Activated CD4-positive, alpha-beta T cell treated with anti-CD3 and anti-CD28 coated beads, Interleukin-2, amount 50 U/mL, for 1 hour (primary cell): ENCODE results near the gene IL4I1.

Experiments used
- DNase-seq: peaks from one replicate; pipeline ENCODE4 v3.0.0-alpha.2; 2020

IL4I1 gene

DNA sequence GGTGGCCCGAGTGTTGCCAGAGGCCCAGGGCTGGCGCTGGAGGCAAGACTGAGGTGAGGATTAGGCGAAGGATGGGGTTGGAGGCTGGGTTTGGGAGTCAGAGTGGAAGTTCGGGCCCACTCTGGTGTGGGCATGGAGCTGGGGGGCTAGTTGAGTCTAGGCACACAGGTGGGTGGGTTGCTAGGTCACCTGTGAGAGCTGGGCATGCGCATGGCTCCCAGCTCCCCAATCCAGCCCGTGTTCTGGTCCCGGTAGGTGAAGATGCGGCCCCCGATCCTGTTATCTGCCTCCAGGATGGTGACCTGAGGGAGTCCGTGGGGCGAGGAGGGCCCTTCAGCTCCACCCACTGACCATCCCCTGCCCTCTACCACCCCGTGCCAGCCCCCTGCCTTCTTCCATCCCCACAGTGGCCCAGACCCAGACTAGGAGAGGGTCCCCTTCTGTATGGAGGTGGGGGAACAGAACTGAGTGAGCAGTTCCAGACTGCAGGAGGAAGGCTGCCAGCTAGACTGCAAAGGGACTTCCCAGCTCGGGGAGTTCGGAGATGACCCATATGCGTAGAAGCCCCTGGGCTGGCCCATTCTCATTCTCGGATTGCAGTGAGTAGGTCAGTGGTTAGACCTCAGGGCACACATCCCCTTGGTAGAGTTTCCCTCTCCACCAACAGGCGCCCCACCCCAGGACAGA is 1.7 kb downstream of the IL4I1 start:
- no peak for DNase-seq

DNA sequence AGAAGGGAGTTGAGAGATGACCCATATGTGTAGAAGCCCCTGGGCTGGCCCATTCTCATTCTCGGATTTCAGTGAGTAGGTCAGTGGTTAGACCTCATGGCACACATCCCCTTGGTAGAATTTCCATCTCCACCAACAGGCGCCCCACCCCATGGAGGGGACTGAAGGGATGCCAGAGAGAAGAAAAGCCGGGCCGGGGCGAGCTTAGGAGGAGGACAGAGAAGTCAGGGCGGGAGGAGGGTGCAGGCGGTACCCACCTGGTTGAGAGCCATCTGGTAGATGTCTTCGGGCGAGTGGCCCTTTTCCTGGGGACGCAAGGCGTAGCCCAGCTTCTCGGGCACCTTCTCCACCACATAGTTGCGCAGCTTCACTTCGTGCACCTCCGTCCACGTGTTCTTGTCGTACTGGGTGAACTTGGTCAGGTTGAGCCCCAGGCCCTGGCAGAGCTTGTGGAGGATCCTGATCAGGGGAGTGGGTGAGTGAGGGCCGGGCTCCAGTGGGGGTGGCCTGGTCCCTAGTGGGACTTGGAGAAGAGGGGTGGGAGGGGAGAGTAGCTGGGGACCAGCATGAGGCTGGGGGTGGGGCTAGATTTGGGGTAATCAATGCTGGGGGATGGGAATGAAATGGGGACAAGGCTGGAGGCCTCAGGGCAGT is 2.5 kb downstream of the IL4I1 start:
- DNase-seq, result no peak

- no peak for DNase-seq
These were observed 4.0 kb downstream of the IL4I1 start for GRCh38 chr19:49892716-49893115.

DNA sequence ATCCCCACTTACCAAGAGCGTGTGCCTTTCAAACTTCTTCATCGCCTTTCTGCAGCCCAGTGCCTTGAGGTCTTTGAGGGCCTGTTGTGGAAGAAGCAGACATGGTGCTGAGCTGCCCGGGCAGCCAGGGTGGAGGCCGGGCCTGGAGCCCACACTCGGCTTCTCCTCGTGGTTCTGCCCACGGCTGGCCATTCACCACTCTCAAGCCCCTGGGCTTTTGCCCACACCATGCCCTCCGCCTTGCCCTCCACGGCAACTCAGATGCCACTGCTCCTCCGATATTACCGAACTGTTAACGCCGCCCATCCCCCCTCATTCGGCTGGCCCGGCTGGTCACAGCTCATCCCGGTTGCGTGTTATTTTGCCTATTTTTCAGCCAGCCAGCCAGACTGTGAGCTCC is 5.3 kb downstream of the IL4I1 start:
- DNase-seq, result no peak

GRCh38 chr19:49890349-49891311 is 6.1 kb downstream of the IL4I1 start:
- peak; percentile 68 for DNase-seq

DNA sequence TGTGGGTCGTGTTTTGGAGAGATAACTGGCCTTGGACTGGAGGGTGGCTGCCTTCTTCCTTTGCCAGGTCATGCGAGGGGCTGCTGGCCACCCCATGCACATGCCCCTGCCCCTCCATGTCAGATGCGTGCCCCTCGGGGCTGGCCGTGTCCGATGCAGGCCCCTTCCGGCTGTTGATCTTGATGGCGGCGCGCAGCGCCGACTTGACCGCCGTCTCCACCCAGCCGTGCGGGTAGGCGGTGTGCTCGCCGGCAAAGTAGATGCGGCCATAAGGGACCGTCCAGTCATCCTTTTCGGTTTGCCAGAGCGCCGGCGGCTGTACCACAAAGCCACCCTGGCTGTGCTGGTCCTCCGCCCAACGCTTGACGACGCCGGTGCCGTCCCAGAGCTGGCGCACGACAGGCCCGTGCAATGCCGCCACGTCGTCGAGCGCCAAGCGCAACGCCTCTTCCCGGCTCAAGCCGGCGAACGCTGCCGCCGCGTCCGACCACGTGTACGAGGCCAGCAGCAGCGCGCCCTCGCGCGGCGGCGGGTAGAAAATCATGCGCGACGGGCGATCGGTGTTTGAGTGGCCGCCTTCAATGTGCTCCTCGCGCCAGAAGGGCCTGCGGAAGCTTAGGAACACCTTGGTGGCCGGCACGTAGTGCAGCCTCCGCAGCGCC is 6.9 kb downstream of the IL4I1 start:
- DNase-seq, result peak; percentile 72

DNA sequence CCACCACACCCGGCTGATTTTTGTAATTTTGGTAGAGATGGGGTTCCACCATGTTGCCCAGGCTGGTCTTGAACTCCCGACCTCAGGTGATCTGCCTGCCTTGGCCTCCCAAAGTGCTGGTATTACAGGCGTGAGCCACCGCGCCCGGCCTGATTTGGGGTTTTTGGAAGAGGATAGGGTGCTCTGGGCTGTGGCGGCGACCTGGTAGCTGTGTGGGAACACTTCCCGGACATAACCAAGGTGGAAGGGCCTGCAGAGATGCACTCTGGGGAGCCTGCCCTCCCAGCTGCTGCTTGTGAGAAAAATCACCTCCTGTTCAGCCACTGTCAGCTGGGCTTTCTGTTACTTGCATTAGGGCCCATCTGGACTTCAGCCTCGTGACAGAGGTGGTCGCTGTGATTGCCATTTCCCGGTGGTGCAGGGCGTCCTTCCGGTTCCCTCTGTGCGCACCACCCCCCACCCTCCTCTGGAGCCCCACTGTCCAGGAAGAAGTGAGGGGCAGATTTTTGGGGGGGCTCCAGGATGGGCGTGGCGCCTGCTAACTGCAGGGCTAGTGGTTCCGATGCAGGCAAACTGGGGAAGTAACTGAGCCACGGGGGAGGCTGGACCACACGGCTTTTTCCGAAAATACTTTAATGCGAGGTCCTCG is 7.5 kb downstream of the IL4I1 start:
- no peak for DNase-seq

DNA sequence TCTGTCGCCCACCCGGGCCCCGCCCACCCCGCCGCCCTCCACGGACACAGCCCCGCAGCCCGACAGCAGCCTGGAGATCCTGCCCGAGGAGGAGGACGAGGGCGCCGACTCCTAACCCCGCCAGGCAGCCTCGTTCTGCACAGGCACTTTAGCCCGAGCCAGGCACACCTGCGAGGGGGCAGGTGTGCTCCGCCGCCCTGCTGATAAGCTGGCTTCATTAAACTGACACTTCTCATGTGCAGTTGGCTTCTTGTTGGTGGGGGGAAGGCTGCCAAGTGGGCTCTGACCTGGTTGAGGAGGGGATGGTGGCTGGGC is 8.2 kb downstream of the IL4I1 start:
- no peak for DNase-seq

DNA sequence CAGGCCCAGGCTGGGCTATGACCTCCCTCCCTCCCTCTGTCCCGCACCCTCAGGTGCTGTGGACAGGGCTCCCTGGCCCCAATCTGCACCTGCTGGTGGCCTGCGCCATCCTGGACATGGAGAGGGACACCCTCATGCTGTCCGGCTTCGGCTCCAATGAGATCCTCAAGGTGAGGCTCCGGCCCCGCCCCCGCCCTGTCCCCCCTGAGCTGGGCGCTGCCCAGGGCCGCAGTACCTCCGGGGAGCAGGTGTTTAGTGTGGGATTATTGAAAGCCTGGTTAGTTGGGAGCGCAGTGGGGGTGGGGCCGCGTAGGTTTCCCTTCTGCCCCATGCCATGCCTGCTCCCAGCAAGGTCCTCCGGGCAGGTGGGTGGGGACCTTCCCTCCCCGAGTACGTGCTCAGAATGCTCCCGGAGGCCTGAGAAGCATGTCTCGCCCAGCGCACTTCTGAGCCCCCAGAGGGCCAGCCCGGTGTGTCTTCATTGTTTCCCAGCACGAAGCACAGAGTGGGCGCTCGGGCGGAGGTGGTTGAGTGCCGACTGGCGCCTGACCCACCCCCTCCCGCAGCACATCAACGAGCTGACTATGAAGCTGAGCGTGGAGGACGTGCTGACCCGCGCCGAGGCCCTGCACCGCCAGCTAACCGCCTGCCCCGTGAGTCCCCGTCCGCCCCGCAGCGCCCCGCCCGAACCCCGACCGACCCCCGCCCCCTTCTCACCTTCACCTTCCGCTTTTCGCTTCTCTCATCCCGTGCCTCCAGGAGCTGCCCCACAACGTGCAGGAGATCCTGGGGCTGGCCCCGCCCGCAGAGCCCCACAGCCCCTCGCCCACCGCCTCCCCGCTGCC is 8.8 kb downstream of the IL4I1 start:
- no peak for DNase-seq

- DNase-seq, result no peak
These were observed 9.5 kb downstream of the IL4I1 start for GRCh38 chr19:49887037-49887664.

DNA sequence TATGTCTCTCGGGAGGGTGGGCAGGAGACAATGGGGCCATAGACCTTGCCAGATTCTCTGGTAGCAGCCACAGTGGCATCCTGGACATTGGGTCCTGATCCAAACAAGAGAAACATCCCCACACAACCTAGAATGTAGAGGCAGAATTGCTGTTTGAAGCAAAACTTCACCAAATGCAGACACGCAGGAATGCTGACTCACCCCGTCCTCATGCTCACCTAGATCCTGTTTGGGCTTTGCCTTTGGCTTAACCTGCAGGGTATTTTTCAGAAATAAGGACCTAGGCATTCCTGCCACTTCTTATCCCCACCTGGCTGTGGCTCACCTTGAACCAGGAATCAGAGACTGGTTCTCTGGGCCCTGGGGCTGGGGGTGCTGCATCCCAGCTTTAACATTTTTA is 11.9 kb downstream of the IL4I1 start:
- DNase-seq, result no peak

DNA sequence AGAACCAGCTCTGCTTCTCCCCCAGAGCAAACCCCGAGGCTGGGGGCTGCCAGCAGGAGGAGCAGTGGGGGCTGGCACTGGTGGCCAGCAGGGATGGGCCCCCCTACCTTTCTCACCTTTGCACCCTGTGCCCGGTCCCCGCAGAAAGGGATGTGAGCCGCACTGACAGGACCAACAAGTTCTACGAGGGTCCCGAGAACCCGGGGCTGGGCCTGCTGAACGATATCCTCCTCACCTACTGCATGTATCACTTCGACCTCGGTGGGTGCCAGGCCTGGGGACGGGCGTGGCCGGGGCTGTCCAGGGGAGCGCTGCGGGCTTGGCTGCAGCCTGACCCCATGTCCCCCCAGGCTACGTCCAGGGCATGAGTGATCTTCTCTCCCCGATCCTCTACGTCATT is 12.6 kb downstream of the IL4I1 start:
- DNase-seq, result no peak

DNA sequence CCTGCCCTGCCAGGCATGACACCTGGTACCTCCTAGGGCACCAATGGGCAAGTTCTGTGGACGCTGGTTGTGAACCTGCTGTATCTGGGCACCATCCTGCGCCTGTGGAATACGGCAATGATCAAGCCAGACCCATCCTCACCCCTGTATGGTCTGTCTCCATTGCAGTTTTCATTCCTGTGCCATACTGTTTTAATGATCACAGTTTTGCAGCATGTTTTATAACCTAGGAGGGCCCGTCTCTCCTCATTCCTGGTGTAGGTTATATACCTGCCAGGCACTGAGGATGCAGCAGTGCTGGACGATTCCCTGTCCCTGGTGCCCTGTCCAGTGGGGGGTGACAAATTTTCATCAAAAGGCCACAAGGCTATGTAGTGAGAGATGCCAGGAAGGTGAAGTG is 13.6 kb downstream of the IL4I1 start:
- DNase-seq, result no peak

DNA sequence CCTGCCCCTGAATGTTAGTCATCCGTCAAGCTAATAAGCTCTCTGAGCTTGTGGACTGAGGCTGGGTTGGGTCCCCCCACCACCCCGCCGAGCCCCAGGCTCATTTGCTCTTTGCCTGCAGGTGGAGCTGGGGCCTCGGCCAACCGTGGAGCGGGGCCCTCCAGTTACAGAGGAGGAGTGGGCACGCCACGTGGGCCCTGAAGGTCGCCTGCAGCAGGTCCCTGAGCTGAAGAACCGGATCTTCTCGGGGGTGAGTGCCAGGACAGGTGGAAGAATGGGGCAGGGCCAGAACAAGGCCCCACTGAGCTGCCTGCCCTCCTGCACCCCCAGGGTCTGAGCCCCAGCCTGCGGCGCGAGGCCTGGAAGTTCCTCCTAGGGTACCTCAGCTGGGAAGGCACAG is 14.0 kb downstream of the IL4I1 start:
- no peak for DNase-seq

- no peak for DNase-seq
These were observed 14.9 kb downstream of the IL4I1 start for GRCh38 chr19:49881672-49882394.

DNA sequence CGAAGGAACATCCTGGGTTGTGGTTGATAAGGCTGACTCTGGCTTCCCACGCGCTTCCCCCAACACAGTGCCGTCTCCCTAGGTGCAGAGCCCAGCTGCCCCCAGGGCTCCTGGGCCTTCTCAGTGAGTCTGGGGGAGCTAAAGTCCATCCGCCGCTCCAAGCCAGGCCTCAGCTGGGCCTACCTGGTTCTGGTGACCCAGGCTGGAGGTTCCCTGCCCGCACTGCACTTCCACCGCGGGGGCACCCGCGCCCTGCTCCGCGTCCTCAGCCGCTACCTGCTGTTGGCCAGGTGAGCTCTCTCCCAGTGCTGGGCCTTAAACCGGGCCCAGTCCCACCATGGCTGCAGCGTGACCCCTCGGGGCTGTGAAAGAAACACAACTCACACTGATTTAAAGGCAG is 15.5 kb downstream of the IL4I1 start:
- no peak for DNase-seq

DNA sequence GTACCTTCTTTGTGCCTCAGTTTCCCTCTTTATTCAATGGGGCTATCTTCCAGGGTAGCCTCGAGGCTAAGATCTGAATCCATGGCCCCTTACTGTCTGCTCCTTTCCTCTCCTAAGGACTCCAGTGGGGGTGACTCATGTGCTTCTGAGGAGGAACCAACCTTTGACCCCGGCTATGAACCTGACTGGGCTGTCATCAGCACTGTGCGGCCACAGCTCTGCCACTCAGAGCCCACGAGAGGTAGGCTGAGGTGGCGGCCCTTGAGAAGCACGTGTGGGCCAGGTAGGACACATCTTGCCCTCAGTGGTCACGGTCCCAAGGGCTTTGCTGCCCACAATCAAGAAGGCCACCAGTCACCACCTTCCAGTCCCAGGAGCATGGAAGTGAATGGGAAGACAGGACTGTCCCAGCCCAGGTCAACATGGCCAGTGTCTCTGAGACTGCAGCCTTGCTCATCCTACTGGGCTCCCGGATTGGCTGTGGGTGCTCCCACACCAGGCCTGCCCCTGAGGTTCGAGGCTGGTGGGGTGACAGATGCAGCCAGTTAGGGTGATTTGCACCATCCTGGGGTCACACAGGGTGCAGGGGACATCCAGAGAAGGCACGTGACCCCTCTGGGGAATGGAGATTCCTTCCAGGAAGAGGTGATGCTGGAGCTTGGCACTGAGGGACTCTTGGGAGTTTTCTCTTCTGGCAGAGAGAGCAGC is 16.4 kb downstream of the IL4I1 start:
- no peak for DNase-seq

DNA sequence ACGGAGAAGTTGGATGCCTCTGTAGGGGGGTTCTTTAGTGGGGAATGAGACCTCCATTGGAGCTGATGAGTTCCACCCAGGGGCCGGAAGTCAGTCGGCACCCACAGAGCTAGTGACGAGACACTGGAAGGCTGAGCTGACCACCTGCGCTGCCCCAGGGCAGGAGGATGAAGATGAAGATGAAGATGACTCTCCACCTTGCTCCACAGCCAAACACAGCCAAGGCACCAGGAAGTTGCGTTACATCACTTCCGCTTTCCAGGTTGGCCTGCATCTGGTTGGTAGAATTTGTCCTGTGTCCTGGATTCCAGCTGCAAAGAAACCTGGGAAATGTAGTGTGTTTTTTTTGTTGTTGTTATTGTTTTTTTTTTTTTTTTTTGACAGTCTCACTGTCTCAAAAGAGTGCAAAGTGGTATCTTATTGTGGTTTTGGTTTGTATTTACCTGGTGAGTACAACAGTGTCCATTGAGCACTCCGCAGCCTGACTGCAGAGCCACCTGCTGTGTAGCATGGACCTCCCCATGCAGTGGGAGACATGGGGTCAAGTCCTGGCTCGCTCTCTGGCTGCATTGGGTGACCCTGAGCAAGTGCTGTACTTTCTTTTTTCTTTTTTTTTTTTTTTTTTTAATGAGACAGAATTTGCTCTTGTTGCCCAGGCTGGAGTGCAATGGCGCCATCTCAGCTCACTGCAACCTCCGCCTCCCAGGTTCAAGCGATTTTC is 17.3 kb downstream of the IL4I1 start:
- DNase-seq, result no peak

DNA sequence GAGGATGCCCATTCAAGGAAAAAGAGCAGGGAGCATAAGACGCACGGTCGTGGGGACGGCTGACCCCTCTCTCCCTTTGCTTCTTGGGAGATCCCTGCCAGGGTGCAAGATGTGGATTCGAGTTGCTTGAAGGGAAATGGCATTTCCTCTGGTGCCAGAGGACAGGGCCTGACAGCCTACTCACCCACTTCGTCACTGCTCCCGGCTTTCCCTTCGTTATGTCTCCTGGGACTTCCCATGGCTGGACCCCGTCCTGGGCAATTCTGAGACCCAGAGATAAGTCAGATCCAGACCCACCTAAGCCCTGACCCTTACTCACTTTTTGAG is 18.0 kb downstream of the IL4I1 start:
- DNase-seq, result no peak
